ES-I3 (cell line): ENCODE data around the gene OSCP1.
A peak's percentile ranks its signal among the peaks of the same experiment; 100 is the strongest.

Experiments
- H3K36me3 ChIP-seq: 2 replicates; pipeline ENCODE4 v1.6.1; 2013; ENCODE audit warnings: mild to moderate bottlenecking, low read length, control low read depth, moderate library complexity; ENCODE audit not compliant: insufficient read depth
- H3K4me1 ChIP-seq: 2 replicates; pipeline ENCODE4 v1.6.1; 2013; ENCODE audit warnings: mild to moderate bottlenecking, control low read depth, low read length; ENCODE audit not compliant: insufficient read depth
- H3K9ac ChIP-seq: 2 replicates; pipeline ENCODE4 v1.6.1; 2013; ENCODE audit warnings: low read depth, mild to moderate bottlenecking, low read length, moderate library complexity
- H3K9me3 ChIP-seq: 2 replicates; pipeline ENCODE4 v1.6.1; 2013; ENCODE audit warnings: mild to moderate bottlenecking, low read length, moderate library complexity; ENCODE audit not compliant: control insufficient read depth, insufficient read depth

Gene OSCP1

DNA sequence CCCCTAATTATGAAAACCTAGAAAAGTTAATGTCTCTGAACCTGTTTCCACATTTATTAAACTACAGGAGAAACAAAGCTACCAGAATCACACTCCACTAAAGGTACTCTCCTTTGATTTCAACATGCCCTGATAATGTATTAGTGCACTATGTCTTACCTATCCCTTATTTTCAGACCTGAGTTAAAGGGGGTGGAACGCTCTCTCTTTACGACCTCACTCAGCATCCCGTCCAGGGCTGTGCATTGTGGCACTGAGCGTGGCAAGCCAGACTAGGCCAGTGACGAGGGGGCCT, 53.2 kb downstream of the OSCP1 start:
- no peaks in the 10 kb centered on the region for H3K9me3 ChIP-seq
- no peaks in the 10 kb centered on the region for H3K4me1 ChIP-seq
- H3K36me3 ChIP-seq, result peaks cover 9% of the 10 kb centered on the region
- peak overlapping the region; percentile 83 for H3K9ac ChIP-seq

DNA sequence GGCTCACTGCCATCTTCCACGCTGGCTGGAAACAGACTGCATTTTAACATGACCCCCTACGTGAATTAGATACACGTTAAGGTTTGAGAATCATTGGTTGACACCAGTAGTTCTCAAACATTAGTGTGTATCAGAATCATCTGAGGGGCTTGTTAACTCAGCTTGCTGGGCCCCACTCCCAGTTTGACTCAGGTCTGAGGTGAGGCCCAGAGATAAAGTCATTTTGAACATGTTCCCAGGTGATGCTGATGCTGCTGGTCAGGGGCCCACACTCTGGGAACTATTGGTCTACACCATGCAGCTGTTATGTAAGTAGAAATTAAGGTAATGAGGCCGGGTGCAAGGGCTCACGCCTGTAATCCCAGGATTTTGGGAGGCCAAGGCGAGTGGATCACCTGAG, 53.9 kb downstream of the OSCP1 start:
- Histone ChIP-seq H3K36me3 (peaks cover 9% of the 10 kb centered on the region), H3K4me1 (no peaks in the 10 kb centered on the region)

DNA sequence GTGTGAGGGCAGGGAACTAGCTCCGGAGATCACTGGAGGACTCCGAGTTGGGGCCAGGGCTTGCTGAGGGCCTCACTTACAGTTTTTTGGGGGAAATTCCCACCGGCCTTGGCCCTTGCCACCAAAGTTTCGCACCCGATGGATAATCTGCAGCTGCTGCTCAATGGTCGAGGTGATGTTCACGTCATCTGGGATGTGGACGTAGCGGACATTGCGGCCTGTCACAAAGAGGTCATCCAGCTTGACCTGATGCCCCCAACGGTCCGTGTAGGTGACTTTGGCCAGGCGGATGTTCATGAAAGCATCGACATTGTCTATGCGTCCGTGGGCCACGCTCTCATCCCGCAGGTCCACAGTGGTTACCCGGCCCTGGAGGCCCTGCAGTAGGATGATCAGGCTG, 56.6 kb downstream of the OSCP1 start:
- no peaks in the 10 kb centered on the region for H3K4me1 ChIP-seq
- no peak overlapping the region for H3K9ac ChIP-seq
- H3K36me3 ChIP-seq, result peaks cover 12% of the 10 kb centered on the region
- H3K9me3 ChIP-seq, result no peaks in the 10 kb centered on the region

More for the DNA sequence above, 53.9 kb downstream of the OSCP1 start:
- no peak overlapping the region; the same call in 1 of the 2 replicates for H3K9ac ChIP-seq
- no peaks in the 10 kb centered on the region for H3K9me3 ChIP-seq

DNA sequence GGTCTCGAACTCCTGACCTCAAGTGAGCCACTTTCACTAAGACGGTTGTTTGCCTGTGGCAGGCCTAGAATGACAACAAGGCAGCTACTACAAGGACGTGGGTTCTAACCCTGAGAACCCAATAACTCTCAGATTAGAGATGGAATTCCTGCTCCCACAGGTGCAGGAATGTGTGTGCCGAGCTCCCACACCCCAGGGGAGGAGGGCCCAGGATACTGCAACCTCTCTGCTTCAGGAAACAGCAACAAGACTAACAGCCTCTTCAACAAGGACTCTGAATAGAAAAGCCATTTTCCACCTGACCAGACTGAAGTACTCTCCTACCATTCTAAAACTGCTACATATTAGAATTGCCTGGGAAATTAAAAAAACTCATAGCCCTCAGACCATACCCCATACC, 57.4 kb downstream of the OSCP1 start:
- Histone ChIP-seq H3K4me1 (peaks cover 3% of the 10 kb centered on the region), H3K9ac (no peak overlapping the region), H3K9me3 (no peaks in the 10 kb centered on the region), H3K36me3 (peaks cover 12% of the 10 kb centered on the region)

DNA sequence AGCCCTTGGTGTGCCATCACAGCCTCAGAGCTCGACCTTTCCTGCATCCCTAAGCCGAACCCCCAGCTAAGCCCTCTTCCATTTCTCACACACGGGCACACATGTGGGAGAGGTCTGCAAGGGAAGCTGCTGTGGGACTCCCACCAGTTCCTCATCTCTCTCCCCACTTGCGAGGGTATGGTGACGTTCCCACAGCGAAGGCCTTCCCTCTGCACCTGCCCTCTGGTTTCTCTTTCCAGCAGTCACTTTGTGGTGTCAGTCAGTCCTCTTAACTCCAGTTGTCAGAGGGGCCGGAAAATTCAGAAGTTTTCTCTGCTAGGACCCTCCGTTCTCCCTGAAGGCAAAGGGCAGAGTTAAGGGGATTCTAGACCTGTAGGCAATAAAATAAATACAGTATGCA, 59.0 kb downstream of the OSCP1 start:
- H3K36me3 ChIP-seq, result peaks cover 12% of the 10 kb centered on the region
- H3K4me1 ChIP-seq, result peaks cover 16% of the 10 kb centered on the region
- H3K9me3 ChIP-seq, result no peaks in the 10 kb centered on the region
- H3K9ac ChIP-seq, result no peak overlapping the region

DNA sequence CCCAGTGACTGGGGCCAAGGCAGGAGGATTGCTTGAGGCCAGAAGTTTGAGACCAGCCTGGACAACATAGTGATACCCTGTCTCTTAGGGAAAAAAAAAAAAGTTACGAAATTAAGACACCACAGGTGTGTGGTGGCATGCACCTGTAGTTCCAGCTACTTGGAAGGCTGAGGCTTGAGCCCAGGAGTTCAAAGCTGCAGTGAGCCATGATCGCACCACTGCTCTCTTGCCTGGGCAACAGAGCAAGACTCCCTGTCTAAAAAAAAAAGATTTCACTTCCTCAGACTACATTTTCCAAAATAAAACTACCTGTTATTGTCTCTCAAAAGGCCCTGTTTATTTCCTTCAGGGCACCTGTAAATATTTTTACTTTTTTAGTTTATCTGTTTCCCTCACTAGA, 59.8 kb downstream of the OSCP1 start:
- peaks cover 12% of the 10 kb centered on the region for H3K36me3 ChIP-seq
- H3K9me3 ChIP-seq, result no peaks in the 10 kb centered on the region
- no peak overlapping the region for H3K9ac ChIP-seq
- peaks cover 16% of the 10 kb centered on the region for H3K4me1 ChIP-seq

DNA sequence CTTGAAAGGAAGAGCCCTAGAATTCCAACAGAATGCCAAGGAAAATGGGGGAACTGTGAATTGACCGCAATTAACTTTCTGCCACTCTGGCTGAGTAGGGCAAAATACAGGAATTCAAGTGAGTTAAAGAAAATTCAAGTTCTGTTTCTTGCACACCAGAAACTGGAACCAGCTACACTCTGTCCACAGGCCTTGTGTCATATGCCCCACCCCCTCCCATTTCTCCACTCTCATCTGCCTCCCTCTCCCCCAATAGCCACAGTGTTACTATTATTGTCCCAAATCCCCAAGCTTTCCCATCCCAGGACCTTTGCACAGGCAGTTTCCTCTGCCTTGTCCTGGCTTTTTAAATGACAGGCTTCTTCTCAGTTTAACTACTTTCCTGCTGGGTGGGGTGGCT, 60.3 kb downstream of the OSCP1 start:
- H3K36me3 ChIP-seq, result peaks cover 12% of the 10 kb centered on the region
- no peak overlapping the region for H3K9ac ChIP-seq
- no peaks in the 10 kb centered on the region for H3K9me3 ChIP-seq
- H3K4me1 ChIP-seq, result peaks cover 16% of the 10 kb centered on the region

DNA sequence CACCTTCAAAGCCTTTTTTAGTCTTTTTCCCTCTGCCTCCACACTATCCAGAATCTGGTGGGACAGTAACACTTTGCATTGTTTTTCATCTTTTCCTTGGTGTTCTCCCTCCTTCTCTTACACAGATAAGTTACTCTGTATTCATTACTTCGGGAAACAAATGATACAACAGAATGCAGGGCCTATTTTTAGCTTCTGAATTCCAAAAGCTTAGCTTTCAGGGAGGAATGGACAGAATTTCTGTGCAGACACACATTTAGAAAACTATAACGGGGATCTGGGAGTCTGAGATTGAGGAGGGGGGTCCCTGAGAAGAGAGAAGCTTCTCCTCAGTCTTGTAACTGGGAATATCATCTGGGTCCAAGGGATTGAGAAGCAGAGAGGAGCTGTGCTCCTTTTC, 61.0 kb downstream of the OSCP1 start:
- Histone ChIP-seq H3K9ac (no peak overlapping the region), H3K4me1 (peaks cover 16% of the 10 kb centered on the region), H3K36me3 (peaks cover 12% of the 10 kb centered on the region), H3K9me3 (no peaks in the 10 kb centered on the region)

DNA sequence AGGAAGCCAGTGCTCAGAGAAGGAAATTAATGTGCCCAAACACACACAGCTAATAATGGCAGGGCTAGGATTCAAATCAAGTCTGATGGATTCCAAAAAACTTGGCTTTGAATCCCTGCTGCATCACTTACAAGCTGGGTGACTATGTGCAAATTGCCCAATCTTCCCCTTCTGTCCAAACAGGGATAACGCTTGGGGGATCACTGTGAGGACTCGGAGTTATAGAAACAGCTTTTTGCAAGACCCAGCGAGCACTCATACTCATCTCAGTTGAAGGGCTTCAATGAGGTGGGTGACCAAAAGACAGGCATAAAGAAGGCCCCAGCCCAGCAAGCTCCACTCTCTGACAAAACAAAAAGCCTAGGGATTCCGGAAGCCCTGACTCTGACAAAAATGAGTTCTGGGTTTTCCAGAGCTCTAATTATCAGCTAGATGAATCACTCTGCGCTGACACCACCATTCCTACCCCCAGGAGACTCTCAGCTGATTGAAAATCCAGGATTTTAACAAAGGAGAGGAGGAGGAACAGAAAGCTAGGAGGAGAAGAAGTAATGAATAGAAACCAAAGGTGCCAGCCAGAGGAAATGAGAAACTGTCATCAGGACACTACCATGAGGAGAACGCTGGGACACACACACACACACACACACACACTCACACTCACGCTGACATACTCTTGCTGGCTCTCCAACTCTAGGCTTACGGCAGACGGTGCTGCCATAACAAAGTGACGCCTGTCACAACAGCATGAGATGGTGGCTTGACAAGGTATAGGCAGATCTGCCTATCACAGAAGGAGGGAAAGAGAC, 62.9 kb downstream of the OSCP1 start:
- 0 out of 2 replicates have a peak, but pooled peaks cover 2% of the 10 kb centered on the region for H3K36me3 ChIP-seq
- peaks cover 16% of the 10 kb centered on the region for H3K4me1 ChIP-seq

DNA sequence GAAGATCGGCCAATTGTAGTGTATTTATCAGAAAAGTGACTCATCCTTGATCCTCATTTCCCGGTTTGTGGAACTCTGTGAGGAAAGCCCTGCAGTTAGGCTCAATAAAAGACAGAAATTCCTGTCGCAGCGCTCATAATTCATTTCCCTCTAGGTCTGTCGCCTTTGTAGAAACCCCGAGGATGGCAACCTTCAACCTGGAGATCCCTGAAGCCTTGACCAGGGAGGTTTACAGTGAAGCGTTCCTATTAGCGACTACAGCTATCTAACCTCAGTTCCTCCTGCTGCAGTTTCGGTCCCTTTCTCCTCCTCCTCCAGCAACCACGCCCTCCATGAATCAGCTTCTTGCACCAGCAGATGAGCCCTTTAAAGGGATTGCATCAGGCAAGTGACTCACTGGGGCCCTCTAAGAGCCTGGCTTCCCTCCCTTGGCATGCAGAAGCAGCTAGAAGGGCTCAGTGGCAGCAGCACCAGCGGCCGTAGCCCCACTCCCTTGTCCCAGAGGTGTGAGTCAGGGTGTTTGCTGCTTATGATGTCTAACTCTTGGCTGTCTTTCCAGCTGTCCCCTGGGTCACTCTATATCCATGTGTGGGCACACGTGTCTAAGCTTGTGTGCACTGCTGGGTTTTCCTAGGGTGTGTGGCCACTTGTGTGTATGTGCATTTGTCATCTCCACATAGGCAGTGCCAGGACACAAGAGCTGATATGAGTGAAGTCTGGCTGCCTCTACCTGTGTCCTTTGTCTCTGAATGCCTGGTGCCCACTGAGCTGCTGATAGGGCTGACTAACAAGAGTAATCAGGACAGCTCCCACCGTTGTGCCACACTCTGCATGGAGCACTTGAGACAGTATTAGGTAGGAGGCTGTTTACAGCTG, 63.7 kb downstream of the OSCP1 start:
- peaks cover 2% of the 10 kb centered on the region; the same call in 1 of the 2 replicates for H3K36me3 ChIP-seq
- H3K4me1 ChIP-seq, result peaks cover 16% of the 10 kb centered on the region
- H3K9me3 ChIP-seq, result no peaks in the 10 kb centered on the region
- peak overlapping the region; percentile 80 for H3K9ac ChIP-seq

More for the DNA sequence above, 62.9 kb downstream of the OSCP1 start:
- no peaks in the 10 kb centered on the region for H3K9me3 ChIP-seq
- peak overlapping the region; percentile 80 for H3K9ac ChIP-seq

DNA sequence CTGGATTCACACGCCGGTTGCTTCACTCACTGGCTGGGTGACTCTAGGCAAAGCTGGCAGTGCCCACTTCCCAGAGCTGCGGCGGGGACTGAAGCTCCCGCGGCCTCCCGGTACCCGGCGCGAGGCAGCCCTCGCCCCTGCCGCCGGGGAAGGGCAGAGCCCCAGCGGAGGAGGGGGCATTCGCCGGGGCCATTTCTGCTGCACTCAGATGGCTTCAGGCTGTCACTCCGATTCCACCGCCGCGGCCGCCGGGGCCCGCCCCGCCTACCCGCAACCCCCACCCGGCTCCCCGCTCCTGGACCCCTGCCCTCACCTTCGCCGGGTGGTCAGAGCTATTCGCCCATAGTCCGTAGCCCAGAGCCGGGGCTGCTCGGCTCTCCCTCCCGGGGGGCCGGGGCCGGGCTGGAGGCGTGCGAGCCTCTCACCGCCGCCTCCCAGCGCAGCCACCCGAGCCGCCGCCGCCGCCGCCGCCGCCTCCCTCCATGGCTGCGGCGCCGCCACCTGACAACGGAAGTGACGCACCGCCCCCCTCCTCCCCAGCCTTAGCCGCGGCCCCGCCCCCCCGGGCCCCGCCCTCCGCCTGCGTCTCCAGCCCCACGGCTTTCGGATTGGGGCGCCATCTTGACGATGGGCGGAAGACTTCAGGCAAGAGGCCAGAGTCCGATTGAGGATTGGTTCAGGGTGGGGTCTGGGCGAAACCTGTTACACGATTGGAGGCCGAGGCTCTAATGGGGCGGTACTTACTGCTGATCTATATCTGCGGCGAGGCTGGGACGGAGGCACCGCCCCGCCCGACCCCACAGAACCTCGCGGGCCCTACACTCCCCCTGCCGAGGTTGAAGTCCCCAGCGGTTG, 64.6 kb downstream of the OSCP1 start, which contains the start of gene STK40:
Gene STK40 (minus strand): TSS at position 515 of the 855 bp plus-strand sequence. CDS start 24,592 bp downstream, outside the sequence.
- H3K9me3 ChIP-seq, result no peaks in the 10 kb centered on the region
- H3K36me3 ChIP-seq, result peaks cover 2% of the 10 kb centered on the region; the same call in 1 of the 2 replicates
- H3K4me1 ChIP-seq, result peaks cover 18% of the 10 kb centered on the region
- H3K9ac ChIP-seq, result peak within 1 kb of the TSS; percentile 91

DNA sequence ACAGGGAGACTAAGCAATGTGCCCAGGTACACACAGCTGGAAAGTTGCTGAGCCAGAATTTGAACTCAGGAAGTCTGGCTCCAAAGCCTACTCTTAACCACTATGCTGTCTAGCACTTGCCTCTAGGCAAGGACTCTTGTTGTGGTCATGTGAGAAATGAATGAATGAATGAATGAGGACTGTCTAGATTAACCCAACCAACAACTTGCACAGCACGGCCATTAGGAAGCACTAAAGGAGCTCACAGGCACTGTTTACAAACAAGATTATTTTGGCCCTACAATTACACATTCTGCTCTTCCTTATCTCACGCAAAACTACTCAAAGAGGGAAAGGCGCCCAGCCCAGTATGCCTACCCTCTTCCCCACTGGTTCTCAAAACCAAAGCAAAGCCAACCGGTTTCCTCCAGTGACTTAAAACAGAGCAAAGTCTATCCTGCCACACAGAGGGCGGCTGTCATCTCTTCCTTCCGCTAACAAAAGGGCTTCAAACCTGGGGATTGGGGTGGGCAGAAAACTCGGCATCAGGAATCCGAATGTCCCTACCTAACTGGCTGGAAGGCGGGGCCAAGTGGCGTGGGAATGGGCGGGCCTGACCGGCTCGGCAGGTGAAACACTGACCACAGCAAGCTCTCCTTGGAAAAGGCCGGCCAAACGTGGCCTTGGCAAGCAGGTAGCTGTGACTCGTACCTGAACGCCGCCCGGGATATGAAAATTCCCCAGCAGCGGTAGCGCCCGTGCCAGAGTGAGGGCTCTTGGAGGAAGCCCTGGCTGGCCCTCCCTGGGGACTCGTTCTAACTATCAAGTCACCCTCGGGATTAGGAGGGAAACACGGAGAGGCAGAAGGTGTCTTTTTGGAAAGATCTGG, 65.5 kb downstream of the OSCP1 start:
- Histone ChIP-seq H3K4me1 (peaks cover 24% of the 10 kb centered on the region), H3K9me3 (no peaks in the 10 kb centered on the region), H3K36me3 (peaks cover 2% of the 10 kb centered on the region; the same call in 1 of the 2 replicates), H3K9ac (peak overlapping the region; percentile 91)

DNA sequence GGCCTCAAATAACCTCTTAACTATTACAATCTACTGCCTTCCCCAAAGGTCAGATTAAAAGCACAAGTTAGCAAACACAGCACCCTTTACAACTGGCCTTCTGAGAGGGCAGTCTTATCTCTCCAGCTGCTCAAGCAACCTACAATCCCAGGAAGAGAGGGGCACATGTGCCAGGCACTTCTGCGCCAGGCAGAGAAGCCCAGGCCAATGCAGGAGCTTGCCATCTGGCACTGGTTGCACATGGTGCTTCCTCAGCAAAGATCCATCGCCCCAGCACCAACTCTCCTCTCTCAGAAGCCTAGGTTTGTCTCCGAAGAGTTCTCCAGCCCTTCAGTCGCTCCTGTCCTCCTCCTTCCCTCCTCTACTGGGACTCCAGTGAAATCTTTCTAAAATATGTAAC, 67.0 kb downstream of the OSCP1 start:
- H3K4me1 ChIP-seq, result peaks cover 24% of the 10 kb centered on the region
- no peak overlapping the region for H3K9ac ChIP-seq
- H3K36me3 ChIP-seq, result no peaks in the 10 kb centered on the region; the same call in 1 of the 2 replicates
- no peaks in the 10 kb centered on the region for H3K9me3 ChIP-seq
